Measurements from ENCODE around the gene SEPTIN8. TPM values are rescaled to one million over a fixed set of nuclear protein-coding genes. Genes with fewer than 3 reads are reported as not detected.
A peak's percentile ranks its signal among the peaks of the same experiment; 100 is the strongest.

SEPTIN8 gene
- total RNA-seq, 1 donor from 2014 or later: 127 TPM

DNA sequence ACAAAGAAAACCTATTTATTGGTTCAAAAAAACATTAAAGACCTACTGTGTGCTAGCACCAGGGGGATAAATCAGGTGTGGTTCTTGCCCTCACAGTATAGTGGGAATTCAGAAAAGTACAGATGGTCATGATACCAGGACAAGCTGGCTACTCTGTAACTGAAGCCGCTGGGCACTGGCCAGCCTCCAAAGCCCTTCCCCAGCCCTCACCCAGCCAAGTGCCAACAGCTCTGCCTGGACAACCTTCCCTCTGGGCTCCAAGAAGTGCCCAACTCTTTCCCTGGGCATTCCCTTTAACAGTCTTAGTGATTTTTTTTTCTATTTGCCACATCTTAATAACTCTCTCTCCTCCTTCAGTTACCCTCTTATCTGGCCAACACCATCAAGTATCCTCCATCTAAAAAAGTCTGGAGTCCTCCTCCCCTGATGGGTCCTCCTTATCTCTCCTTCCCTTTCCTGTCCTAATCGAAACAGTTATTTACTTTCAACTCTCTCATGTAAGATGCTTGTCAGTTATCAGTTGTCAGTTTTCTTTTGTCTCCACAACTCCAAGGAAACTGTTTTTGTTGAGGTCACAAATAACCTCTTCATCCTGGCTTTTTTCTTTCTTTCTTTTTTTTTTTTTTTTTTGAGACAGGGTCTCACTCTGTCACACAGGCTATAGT, 13.3 kb upstream of the SEPTIN8 start:
- Mint-ChIP-seq H3K36me3 (ENCODE audit: low read depth) (no peaks in the 10 kb centered on the region), H3K4me1 (ENCODE audit: low read depth) (peaks cover 11% of the 10 kb centered on the region), H3K9me3 (ENCODE audit: low read depth) (peaks cover 2% of the 10 kb centered on the region), H3K4me3 (ENCODE audit: unreplicated experiment) (no peak overlapping the region), H3K27me3 (ENCODE audit: low read depth) (peaks cover 10% of the 10 kb centered on the region), H3K27ac (ENCODE audit: unreplicated experiment) (no peak overlapping the region)
- TF ChIP-seq, protein P1, sequence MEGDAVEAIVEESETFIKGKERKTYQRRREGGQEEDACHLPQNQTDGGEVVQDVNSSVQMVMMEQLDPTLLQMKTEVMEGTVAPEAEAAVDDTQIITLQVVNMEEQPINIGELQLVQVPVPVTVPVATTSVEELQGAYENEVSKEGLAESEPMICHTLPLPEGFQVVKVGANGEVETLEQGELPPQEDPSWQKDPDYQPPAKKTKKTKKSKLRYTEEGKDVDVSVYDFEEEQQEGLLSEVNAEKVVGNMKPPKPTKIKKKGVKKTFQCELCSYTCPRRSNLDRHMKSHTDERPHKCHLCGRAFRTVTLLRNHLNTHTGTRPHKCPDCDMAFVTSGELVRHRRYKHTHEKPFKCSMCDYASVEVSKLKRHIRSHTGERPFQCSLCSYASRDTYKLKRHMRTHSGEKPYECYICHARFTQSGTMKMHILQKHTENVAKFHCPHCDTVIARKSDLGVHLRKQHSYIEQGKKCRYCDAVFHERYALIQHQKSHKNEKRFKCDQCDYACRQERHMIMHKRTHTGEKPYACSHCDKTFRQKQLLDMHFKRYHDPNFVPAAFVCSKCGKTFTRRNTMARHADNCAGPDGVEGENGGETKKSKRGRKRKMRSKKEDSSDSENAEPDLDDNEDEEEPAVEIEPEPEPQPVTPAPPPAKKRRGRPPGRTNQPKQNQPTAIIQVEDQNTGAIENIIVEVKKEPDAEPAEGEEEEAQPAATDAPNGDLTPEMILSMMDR (IDR thresholded peaks at IDR 0.05): no peak
- no peak for DNase-seq (ENCODE audit: low spot score)

DNA sequence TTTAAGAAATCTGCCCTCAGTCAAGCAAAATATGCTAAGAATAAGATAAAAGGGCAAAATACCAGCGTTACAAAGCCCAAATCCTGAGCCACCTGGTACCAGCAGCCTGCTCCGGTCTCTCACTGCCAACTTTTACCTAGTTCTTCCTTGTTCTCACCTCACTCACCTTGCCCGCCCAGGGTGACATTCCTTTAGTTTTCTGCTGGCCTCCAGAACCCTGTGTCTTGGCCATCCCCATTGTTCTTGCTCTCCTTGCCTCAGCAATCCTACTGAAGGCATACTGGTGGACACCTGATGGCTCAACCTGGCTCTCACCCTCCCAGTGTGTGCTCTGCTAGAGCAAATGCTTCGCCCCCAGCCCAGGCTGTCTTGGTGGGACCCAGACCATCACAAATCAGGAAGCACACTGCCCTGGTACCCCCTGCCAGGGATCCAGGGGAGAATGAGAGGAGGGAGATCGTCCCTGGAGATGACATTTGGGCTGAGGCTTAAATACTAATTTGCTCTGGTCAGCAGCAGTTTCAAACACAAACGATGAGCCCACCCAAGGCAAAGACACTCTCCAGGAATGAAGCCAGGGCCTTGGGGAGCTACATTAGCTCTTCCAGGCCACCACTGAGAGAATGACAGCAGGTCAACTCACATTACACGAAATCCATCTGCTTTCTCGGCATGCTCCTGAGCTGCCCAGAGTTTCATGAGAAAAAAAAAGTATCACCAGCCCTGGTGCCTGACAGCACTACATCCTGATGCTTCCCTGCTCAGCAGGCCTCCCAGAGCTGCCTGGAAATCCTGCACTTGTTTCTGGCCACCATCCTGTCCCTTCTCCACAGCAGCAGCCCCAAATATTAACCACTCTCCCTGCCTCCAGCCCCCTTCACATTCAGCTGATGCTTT, 12.2 kb upstream of the SEPTIN8 start:
- no peak for DNase-seq (ENCODE audit: low spot score)
- H3K27ac Mint-ChIP-seq (ENCODE audit: unreplicated experiment): no peak overlapping the region

DNA sequence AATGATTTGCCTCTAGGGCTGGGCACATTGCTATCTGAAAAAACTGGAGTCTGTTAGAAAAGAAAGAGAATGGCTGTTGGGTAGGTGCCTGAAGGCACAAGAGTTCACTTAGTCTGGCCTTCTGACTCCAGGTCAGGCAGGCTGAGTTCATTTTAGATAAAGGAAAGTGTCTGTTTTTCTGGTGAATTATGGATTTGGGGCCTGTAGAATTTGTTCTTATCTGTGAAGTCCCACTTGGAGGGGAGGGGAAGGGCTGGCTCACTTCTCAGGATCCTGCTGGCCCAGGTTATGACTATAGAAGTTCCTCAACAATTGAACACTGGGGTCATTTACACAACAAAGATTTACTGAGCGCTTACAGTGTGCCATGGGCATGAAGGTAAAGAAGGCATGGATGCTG, 11.5 kb upstream of the SEPTIN8 start:
- H3K36me3 Mint-ChIP-seq (ENCODE audit: low read depth): no peaks in the 10 kb centered on the region
- H3K27me3 Mint-ChIP-seq (ENCODE audit: low read depth): peaks cover 10% of the 10 kb centered on the region
- peaks cover 16% of the 10 kb centered on the region for H3K4me1 Mint-ChIP-seq (ENCODE audit: low read depth)
- peaks cover 2% of the 10 kb centered on the region for H3K9me3 Mint-ChIP-seq (ENCODE audit: low read depth)
- no peak for DNase-seq (ENCODE audit: low spot score)
- H3K4me3 Mint-ChIP-seq (ENCODE audit: unreplicated experiment): no peak overlapping the region
- H3K27ac Mint-ChIP-seq (ENCODE audit: unreplicated experiment): no peak overlapping the region
- TF ChIP-seq, protein P1 (IDR thresholded peaks at IDR 0.05): no peak

More for the DNA sequence above, 12.2 kb upstream of the SEPTIN8 start:
- H3K4me1 Mint-ChIP-seq (ENCODE audit: low read depth): peaks cover 16% of the 10 kb centered on the region
- no peaks in the 10 kb centered on the region for H3K36me3 Mint-ChIP-seq (ENCODE audit: low read depth)
- H3K4me3 Mint-ChIP-seq (ENCODE audit: unreplicated experiment): no peak overlapping the region
- TF ChIP-seq, protein P1 (IDR thresholded peaks at IDR 0.05): no peak
- H3K27me3 Mint-ChIP-seq (ENCODE audit: low read depth): peaks cover 10% of the 10 kb centered on the region
- peaks cover 2% of the 10 kb centered on the region for H3K9me3 Mint-ChIP-seq (ENCODE audit: low read depth)

DNA sequence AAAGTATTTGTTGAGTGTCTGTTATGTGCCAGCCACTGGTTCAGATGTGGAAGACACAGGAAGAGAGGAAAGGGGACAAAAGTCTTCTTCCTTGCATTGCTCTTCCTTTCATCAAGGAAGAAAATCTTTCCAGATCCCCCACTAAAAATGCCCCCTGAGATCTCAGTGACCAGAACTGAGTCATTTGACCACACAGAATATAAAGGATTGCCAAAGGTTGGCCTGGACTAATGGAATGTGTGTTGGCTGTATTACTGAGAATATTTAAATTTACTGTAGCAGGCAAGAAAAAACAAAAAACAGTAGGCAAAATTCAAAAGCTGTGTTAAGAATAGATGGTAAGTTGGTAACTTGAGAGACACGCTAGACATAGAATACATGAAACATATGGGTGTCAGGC, 10.0 kb upstream of the SEPTIN8 start:
- H3K4me1 Mint-ChIP-seq (ENCODE audit: low read depth): peaks cover 20% of the 10 kb centered on the region
- no peak overlapping the region for H3K4me3 Mint-ChIP-seq (ENCODE audit: unreplicated experiment)
- H3K36me3 Mint-ChIP-seq (ENCODE audit: low read depth): no peaks in the 10 kb centered on the region
- peaks cover 2% of the 10 kb centered on the region for H3K9me3 Mint-ChIP-seq (ENCODE audit: low read depth)
- H3K27me3 Mint-ChIP-seq (ENCODE audit: low read depth): peaks cover 1% of the 10 kb centered on the region
- DNase-seq (ENCODE audit: low spot score): no peak
- no peak overlapping the region for H3K27ac Mint-ChIP-seq (ENCODE audit: unreplicated experiment)
- TF ChIP-seq, protein P1 (IDR thresholded peaks at IDR 0.05): no peak

DNA sequence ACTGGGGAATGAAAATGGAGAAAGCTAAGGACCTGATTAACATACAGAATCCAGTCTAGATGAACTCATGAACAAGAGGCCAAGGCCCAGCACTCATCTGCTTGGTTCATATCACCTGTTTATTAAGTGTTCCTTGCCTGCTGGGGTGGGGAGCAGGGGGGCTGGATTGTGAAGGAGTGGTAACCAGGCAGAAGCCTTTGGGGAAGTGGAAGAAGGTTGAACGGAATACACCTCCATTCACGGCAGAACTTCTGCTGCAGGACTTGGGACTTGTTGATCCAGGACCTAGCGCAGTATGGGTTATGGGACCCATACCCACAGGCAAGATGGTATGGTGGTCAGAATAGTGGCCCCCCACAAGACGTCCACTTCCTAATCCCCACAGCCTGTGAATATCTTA, 8.8 kb upstream of the SEPTIN8 start:
- Mint-ChIP-seq H3K36me3 (ENCODE audit: low read depth) (no peaks in the 10 kb centered on the region), H3K27me3 (ENCODE audit: low read depth) (peaks cover 3% of the 10 kb centered on the region), H3K9me3 (ENCODE audit: low read depth) (peaks cover 2% of the 10 kb centered on the region), H3K4me1 (ENCODE audit: low read depth) (peaks cover 23% of the 10 kb centered on the region), H3K4me3 (ENCODE audit: unreplicated experiment) (no peak overlapping the region), H3K27ac (ENCODE audit: unreplicated experiment) (peak overlapping the region; percentile 93)
- TF ChIP-seq, protein P1 (IDR thresholded peaks at IDR 0.05): no peak
- no peak for DNase-seq (ENCODE audit: low spot score)
